ENCODE results near the gene CCDC33. TPM values are rescaled to one million over a fixed set of nuclear protein-coding genes. Genes with fewer than 3 reads are reported as not detected.

The CCDC33 gene
- total RNA-seq, 4 donors from 2014 or later = 0.13 TPM; not detected in 3

- Histone ChIP-seq H3K4me3 (replicated peaks in 1 of 3) (no peak overlapping the region), H3K9me3 (no peaks in the 10 kb centered on the region), H3K27me3 (no peaks in the 10 kb centered on the region), H3K36me3 (no peaks in the 10 kb centered on the region), H3K4me1 (peaks cover 26 to 58% of the 10 kb centered on the region in 2 donors), H3K27ac (peak overlapping the region in 1 of 3 donors; percentile 56)
- TF ChIP-seq POLR2A (IDR thresholded peaks at IDR 0.05) (no peak), CTCF (IDR thresholded peaks at IDR 0.05) (no peak)
- peak; percentile 62 to 77 for DNase-seq
- intact Hi-C loops (cut with DNase I) = no loop called here
- 53 to 59% methylated on average over 6 of the region's 6 CpGs for WGBS, 2 donors
Observed at GRCh38 chr15:74233373-74233772, 2.8 kb upstream of the CCDC33 start.

DNA sequence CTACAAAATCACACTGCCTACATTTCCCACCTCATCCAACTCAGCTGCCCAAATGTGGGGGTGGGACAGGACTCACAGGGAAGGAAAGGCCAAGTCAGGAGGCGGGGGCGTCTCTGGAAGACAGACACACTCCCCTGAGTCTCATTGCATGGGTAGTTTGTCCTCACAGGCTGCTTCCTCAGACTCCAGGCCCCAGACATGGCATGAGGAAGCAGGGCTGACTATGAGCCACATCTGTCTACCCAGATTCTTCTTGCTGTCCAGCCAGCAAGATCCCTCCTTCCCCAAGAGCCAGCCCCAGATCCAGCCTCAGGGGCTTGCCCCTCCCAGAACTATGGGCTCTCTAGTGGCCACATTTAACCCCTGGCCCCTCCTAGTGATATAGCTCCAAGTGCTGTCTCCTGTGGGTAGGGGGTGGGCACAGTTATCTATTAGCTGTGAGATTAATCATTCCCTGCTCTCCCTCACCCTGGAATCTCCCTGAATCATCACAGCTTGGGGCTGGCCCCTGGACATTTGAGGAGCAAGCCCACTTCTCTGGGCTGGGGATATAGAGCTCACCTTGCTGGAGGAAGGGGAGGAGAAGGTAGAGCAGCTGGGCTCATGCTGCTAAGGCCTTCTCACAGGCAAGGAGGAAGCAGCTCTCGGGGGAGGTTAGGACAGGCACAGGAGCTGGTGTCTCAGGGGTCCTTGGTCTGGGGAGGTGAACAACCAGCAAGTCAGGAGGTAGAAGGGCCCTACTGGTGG lies 2.1 kb upstream of the CCDC33 start:
- Histone ChIP-seq H3K27me3 (no peaks in the 10 kb centered on the region), H3K27ac (peak overlapping the region in 1 of 3 donors; percentile 56), H3K4me1 (peaks cover 25 to 57% of the 10 kb centered on the region in 2 donors), H3K36me3 (no peaks in the 10 kb centered on the region), H3K4me3 (replicated peaks in 1 of 3) (no peak overlapping the region), H3K9me3 (no peaks in the 10 kb centered on the region)
- TF ChIP-seq CTCF (IDR thresholded peaks at IDR 0.05) = no peak
- no peak for TF ChIP-seq POLR2A (IDR thresholded peaks at IDR 0.05)
- intact Hi-C loops (cut with DNase I) = no loop called here
- no peak for DNase-seq
- 83 to 95% methylated on average over 2 to 3 of the region's 3 CpGs for WGBS, 2 donors

DNA sequence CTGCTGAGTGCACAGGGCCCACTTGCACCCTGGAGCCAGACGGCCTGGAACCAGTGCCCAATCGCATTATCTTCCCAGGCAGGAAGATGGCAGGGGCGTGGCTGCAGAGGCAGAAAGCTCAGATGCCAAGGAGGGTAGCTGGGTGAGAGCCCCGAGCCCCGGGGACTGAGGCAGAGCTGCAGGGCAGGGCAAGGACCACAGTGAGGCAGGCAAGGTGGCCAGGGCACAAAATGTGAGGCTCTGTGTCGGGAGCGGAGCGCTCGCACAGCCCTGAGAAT lies 1.6 kb upstream of the CCDC33 start:
- H3K27me3 ChIP-seq = no peaks in the 10 kb centered on the region
- intact Hi-C loops (cut with DNase I) = no loop called here
- no peak overlapping the region for H3K4me3 ChIP-seq (replicated peaks in 1 of 3)
- TF ChIP-seq POLR2A (IDR thresholded peaks at IDR 0.05) (no peak), CTCF (IDR thresholded peaks at IDR 0.05) (no peak)
- no peak overlapping the region for H3K27ac ChIP-seq
- H3K36me3 ChIP-seq = no peaks in the 10 kb centered on the region
- peaks cover 30 to 63% of the 10 kb centered on the region in 2 donors for H3K4me1 ChIP-seq
- DNase-seq = no peak
- WGBS, 2 donors = 85 to 92% methylated on average over 4 to 8 of the region's 9 CpGs
- H3K9me3 ChIP-seq = no peaks in the 10 kb centered on the region

GRCh38 chr15:74239051-74239705 lies 3.1 kb downstream of the CCDC33 start:
- H3K36me3 ChIP-seq = no peaks in the 10 kb centered on the region
- intact Hi-C loops (cut with DNase I) = no loop called here
- H3K27ac ChIP-seq = peak overlapping the region; percentile 84 to 90 (median 88)
- H3K9me3 ChIP-seq = no peaks in the 10 kb centered on the region
- WGBS, 2 donors = 36 to 41% methylated on average over 6 of the region's 6 CpGs
- peaks cover 37 to 78% of the 10 kb centered on the region in 2 donors for H3K4me1 ChIP-seq
- H3K4me3 ChIP-seq (replicated peaks in 1 of 3) = no peak overlapping the region
- no peaks in the 10 kb centered on the region for H3K27me3 ChIP-seq
- no peak for TF ChIP-seq POLR2A (IDR thresholded peaks at IDR 0.05)
- no peak for TF ChIP-seq CTCF (IDR thresholded peaks at IDR 0.05)
- DNase-seq = peak; percentile 77 to 83

GRCh38 chr15:74240002-74240568 lies 4.0 kb downstream of the CCDC33 start:
- Histone ChIP-seq H3K27ac (peak overlapping the region; percentile 84 to 90 (median 88)), H3K36me3 (no peaks in the 10 kb centered on the region)
- intact Hi-C loops (cut with DNase I) = no loop called here

More at GRCh38 chr15:74240002-74240568, 4.0 kb downstream of the CCDC33 start:
- TF ChIP-seq CTCF (IDR thresholded peaks at IDR 0.05) = peak in 4 of 6 experiments; percentile 53 to 82 (median 60)
- TF ChIP-seq POLR2A (IDR thresholded peaks at IDR 0.05) = no peak
- H3K4me1 ChIP-seq = peaks cover 37 to 69% of the 10 kb centered on the region in 2 donors
- H3K4me3 ChIP-seq (replicated peaks in 1 of 3) = no peak overlapping the region
- H3K27me3 ChIP-seq = no peaks in the 10 kb centered on the region
- H3K9me3 ChIP-seq = no peaks in the 10 kb centered on the region
- DNase-seq = peak; percentile 98 to 99
- whole genome bisulfite sequencing, 2 donors = 3 to 5% methylated on average over 3 to 5 of the region's 5 CpGs
